GM19023 (cell line): ENCODE measurements around the gene PRKN.

ENCODE experiments used
- ATAC-seq: cut with Tn5 transposase; IDR thresholded peaks from one replicate; pipeline ENCODE4 v1.9.1; 2021; ENCODE audit warnings: mild to moderate bottlenecking, moderate library complexity; ENCODE audit not compliant: unreplicated experiment

Gene PRKN

GRCh38 chr6:161694995-161695394 lies 1032.6 kb downstream of the PRKN start:
- no peak for ATAC-seq

GRCh38 chr6:161686655-161687054 lies 1040.9 kb downstream of the PRKN start:
- no peak for ATAC-seq

- no peak for ATAC-seq
Observed at GRCh38 chr6:161684731-161685475, 1042.7 kb downstream of the PRKN start.

- no peak for ATAC-seq
Observed at GRCh38 chr6:161683400-161683799, 1044.2 kb downstream of the PRKN start.

- no peak for ATAC-seq
Observed at GRCh38 chr6:161682982-161683381, 1044.6 kb downstream of the PRKN start.

GRCh38 chr6:161679980-161680538 lies 1047.5 kb downstream of the PRKN start:
- ATAC-seq, result no peak

- no peak for ATAC-seq
Observed at GRCh38 chr6:161677188-161677587, 1050.4 kb downstream of the PRKN start.

GRCh38 chr6:161676586-161676985 lies 1051.0 kb downstream of the PRKN start:
- ATAC-seq, result peak; percentile 67

- ATAC-seq, result no peak
Observed at GRCh38 chr6:161674930-161675682, 1052.5 kb downstream of the PRKN start.

GRCh38 chr6:161673026-161673425 lies 1054.5 kb downstream of the PRKN start:
- ATAC-seq, result no peak

GRCh38 chr6:161671117-161671516 lies 1056.4 kb downstream of the PRKN start:
- no peak for ATAC-seq

GRCh38 chr6:161668665-161669064 lies 1058.9 kb downstream of the PRKN start:
- ATAC-seq, result no peak

GRCh38 chr6:161667957-161668356 lies 1059.6 kb downstream of the PRKN start:
- no peak for ATAC-seq

GRCh38 chr6:161663682-161664081 lies 1063.9 kb downstream of the PRKN start:
- ATAC-seq, result no peak

GRCh38 chr6:161660666-161661571 lies 1066.6 kb downstream of the PRKN start:
- ATAC-seq, result no peak

- no peak for ATAC-seq
Observed at GRCh38 chr6:161658211-161658610, 1069.4 kb downstream of the PRKN start.

- no peak for ATAC-seq
Observed at GRCh38 chr6:161654209-161654608, 1073.4 kb downstream of the PRKN start.

GRCh38 chr6:161651949-161652348 lies 1075.6 kb downstream of the PRKN start:
- no peak for ATAC-seq

- no peak for ATAC-seq
Observed at GRCh38 chr6:161649841-161650240, 1077.7 kb downstream of the PRKN start.

- ATAC-seq, result no peak
Observed at GRCh38 chr6:161649068-161649467, 1078.5 kb downstream of the PRKN start.

- no peak for ATAC-seq
Observed at GRCh38 chr6:161647234-161647633, 1080.3 kb downstream of the PRKN start.
